ENCODE results near the gene ATG12.

ATG12 gene

DNA sequence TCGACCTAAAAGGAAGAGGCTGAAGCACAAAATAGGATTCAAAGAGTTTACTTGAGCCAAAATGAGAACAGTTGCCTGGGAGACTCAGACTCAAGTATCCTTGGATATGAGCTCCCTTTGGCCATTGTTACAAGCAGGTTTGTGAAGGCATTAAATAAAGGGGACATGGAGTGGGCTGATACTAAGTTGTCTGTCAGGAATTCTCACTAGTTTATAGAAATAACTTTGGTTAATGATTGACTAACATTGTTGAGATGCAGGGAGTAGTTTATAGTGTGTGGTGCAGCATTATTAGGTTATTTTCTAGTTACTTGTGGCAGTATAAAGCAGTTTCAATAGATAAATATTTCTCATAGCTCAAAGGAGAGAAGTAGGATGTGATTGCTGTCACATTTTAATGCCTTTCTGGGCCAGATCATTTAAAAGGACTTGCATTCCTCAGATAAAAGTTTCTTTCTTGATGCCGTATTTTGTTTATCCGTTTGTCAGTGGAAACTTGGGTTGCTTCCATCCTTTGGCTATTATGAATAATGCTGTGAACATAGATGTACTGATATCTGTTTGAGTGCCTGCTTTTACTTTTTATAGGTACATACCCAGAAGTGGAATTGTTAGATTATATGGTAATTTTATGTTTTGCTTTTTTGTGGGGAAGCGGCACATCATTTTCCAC is 9.5 kb upstream of the ATG12 start:
- ATAC-seq (ENCODE audit: low read depth) (no peak), DNase-seq (ENCODE audit: low spot score) (no peak)
- peaks cover 16% of the 10 kb centered on the region for H3K4me1 ChIP-seq (ENCODE audit: insufficient read depth, poor library complexity, severe bottlenecking)
- H3K27me3 ChIP-seq (ENCODE audit: insufficient read depth, poor library complexity, severe bottlenecking) = no peaks in the 10 kb centered on the region
- H3K9me3 ChIP-seq (ENCODE audit: severe bottlenecking) = no peaks in the 10 kb centered on the region
- TF ChIP-seq, protein P1, sequence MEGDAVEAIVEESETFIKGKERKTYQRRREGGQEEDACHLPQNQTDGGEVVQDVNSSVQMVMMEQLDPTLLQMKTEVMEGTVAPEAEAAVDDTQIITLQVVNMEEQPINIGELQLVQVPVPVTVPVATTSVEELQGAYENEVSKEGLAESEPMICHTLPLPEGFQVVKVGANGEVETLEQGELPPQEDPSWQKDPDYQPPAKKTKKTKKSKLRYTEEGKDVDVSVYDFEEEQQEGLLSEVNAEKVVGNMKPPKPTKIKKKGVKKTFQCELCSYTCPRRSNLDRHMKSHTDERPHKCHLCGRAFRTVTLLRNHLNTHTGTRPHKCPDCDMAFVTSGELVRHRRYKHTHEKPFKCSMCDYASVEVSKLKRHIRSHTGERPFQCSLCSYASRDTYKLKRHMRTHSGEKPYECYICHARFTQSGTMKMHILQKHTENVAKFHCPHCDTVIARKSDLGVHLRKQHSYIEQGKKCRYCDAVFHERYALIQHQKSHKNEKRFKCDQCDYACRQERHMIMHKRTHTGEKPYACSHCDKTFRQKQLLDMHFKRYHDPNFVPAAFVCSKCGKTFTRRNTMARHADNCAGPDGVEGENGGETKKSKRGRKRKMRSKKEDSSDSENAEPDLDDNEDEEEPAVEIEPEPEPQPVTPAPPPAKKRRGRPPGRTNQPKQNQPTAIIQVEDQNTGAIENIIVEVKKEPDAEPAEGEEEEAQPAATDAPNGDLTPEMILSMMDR (IDR thresholded peaks at IDR 0.05; ENCODE audit: poor library complexity, severe bottlenecking) = no peak
- H3K36me3 ChIP-seq (ENCODE audit: low read depth) = no peaks in the 10 kb centered on the region
- no peak overlapping the region for H3K27ac ChIP-seq (ENCODE audit: poor library complexity, severe bottlenecking)
- no peak overlapping the region for H3K4me3 ChIP-seq (ENCODE audit: severe bottlenecking)

DNA sequence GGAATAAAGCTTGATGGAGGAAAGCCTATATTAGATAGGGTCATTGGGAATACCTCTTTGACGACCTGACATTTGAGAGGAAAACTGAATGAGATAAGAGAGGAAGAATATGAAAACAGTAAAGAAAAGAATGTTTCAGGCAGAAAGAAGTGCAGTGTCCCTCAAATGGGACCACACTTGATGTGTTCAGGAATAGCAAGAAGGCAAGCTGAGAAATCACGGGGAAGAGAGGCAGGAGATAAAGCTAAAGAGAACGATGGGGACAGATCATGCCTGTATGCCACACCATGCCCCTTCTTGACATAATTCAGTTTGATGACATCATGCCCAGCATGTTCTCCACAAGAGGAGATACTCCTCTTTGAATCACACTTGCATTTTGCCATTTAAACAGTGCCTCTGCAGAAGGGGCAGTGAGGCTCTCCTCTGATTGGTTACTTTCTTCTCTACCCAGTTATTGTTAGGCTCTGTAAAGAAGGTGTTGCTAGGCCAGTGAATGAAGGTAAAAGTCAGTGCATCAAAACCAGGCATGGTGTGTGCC is 8.0 kb upstream of the ATG12 start:
- Histone ChIP-seq H3K9me3 (ENCODE audit: severe bottlenecking) (no peaks in the 10 kb centered on the region), H3K4me1 (ENCODE audit: insufficient read depth, poor library complexity, severe bottlenecking) (peaks cover 13% of the 10 kb centered on the region), H3K27ac (ENCODE audit: poor library complexity, severe bottlenecking) (no peak overlapping the region), H3K36me3 (ENCODE audit: low read depth) (no peaks in the 10 kb centered on the region), H3K27me3 (ENCODE audit: insufficient read depth, poor library complexity, severe bottlenecking) (no peaks in the 10 kb centered on the region), H3K4me3 (ENCODE audit: severe bottlenecking) (no peak overlapping the region)
- no peak for DNase-seq (ENCODE audit: low spot score)
- TF ChIP-seq, protein P1 (IDR thresholded peaks at IDR 0.05; ENCODE audit: poor library complexity, severe bottlenecking) = no peak
- no peak for ATAC-seq (ENCODE audit: low read depth)

DNA sequence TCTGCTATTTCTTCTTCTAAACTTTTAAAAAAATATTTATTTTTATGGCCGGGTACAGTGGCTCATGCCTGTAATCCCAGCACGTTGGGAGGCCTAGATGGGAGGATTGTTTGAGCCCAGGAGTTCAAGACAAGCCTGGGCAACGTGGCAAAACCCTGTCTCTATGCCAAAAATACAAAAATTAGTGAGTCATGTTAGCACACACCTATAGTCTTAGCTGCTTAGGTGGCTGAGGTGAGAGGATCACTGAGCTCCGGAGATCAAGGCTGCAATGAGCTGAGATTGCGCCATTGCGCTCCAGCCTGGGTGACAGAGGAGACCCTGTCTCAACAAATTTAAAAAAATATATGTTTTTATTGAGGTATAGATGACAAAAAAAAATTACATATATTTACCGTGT is 5.9 kb upstream of the ATG12 start:
- TF ChIP-seq, protein P1 (IDR thresholded peaks at IDR 0.05; ENCODE audit: poor library complexity, severe bottlenecking) = no peak
- ATAC-seq (ENCODE audit: low read depth) = peak; percentile 85
- no peak for DNase-seq (ENCODE audit: low spot score)
- Histone ChIP-seq H3K4me3 (ENCODE audit: severe bottlenecking) (no peak overlapping the region), H3K27me3 (ENCODE audit: insufficient read depth, poor library complexity, severe bottlenecking) (no peaks in the 10 kb centered on the region), H3K4me1 (ENCODE audit: insufficient read depth, poor library complexity, severe bottlenecking) (peaks cover 20% of the 10 kb centered on the region), H3K36me3 (ENCODE audit: low read depth) (no peaks in the 10 kb centered on the region), H3K9me3 (ENCODE audit: severe bottlenecking) (no peaks in the 10 kb centered on the region), H3K27ac (ENCODE audit: poor library complexity, severe bottlenecking) (peak overlapping the region; percentile 23)

DNA sequence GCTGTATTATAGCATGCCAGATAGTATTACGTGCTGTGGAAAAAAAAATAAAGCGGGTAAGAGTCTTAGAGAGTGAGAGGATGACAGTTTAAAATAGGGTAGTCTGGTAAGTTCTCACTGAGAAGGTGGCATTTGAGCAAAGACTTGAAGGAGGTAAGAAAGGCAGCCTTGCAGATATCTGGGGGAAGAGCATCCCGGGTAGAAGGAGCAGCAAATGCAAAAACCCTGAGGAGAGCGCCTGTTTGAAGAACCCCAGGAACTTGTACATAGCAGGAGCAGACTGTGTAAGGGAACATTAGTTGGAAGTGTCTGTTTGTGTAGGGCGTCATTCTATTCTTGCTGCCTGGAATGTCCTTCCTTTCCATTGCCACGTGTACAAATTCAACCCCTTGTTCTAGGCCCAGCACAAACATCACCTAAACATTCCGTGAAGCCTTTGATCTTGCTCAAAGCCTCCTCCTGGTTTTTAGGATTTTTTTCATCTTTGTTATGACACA is 3.0 kb upstream of the ATG12 start:
- peaks cover 3% of the 10 kb centered on the region for H3K36me3 ChIP-seq (ENCODE audit: low read depth)
- no peak overlapping the region for H3K27ac ChIP-seq (ENCODE audit: poor library complexity, severe bottlenecking)
- DNase-seq (ENCODE audit: low spot score) = no peak
- no peaks in the 10 kb centered on the region for H3K9me3 ChIP-seq (ENCODE audit: severe bottlenecking)
- no peaks in the 10 kb centered on the region for H3K27me3 ChIP-seq (ENCODE audit: insufficient read depth, poor library complexity, severe bottlenecking)
- no peak overlapping the region for H3K4me3 ChIP-seq (ENCODE audit: severe bottlenecking)
- H3K4me1 ChIP-seq (ENCODE audit: insufficient read depth, poor library complexity, severe bottlenecking) = peaks cover 24% of the 10 kb centered on the region
- no peak for ATAC-seq (ENCODE audit: low read depth)
- TF ChIP-seq, protein P1 (IDR thresholded peaks at IDR 0.05; ENCODE audit: poor library complexity, severe bottlenecking) = no peak

Measured in RWPE2 (cell line).